Measurements from ENCODE around the gene MTOR. TPM values are rescaled to one million over a fixed set of nuclear protein-coding genes. Genes with fewer than 3 reads are reported as not detected.
"Not testable (repeated sequence)": the region's sequence is repeated elsewhere in the genome, so short reads cannot be mapped to it uniquely, and the experiment has no call there.

MTOR gene
- polyA plus RNA-seq, 1 donor, result 27.5 TPM

DNA sequence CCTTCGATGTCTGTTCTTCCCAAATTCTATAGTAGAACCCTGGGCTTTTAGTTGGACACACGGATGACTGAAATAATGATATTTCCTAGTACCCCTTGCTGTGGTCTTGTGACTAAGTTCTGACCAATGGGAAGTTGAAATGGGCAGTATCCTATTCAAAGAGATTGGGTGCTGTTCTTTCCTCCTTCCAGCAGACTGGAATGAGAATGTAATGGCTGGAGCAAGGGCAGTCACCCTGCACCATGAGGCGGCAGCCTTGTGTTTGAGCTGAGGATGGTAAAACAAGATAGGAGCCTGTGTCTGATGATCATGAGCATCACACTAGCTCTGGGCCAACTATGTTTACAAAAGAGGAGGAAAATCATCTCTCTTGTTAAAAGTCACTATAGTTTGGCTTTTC lies 197.4 kb downstream of the MTOR start:
- Histone ChIP-seq H3K27ac (ENCODE audit: low read length) (no peak overlapping the region), H3K27me3 (ENCODE audit: control insufficient read depth, insufficient read depth, low read length) (no peaks in the 10 kb centered on the region), H3K36me3 (ENCODE audit: control insufficient read depth, insufficient read depth, low read length) (peaks cover 51% of the 10 kb centered on the region), H3K4me1 (ENCODE audit: control insufficient read depth, insufficient read depth, low read length) (peaks cover 3% of the 10 kb centered on the region), H3K9me3 (ENCODE audit: control insufficient read depth, low read depth, low read length) (no peaks in the 10 kb centered on the region), H3K4me3 (ENCODE audit: low read length) (no peak overlapping the region)
- WGBS (ENCODE audit: insufficient coverage, low lambda C conversion rate), result 80% methylated on average over 1 of the region's 3 CpGs
- no peak for DNase-seq

GRCh38 chr1:11063937-11064537 lies 198.3 kb downstream of the MTOR start:
- not testable (repeated sequence) for DNase-seq; H3K4me3 ChIP-seq (ENCODE audit: low read length); H3K4me1 ChIP-seq (ENCODE audit: control insufficient read depth, insufficient read depth, low read length); H3K27ac ChIP-seq (ENCODE audit: low read length); H3K27me3 ChIP-seq (ENCODE audit: control insufficient read depth, insufficient read depth, low read length); H3K9me3 ChIP-seq (ENCODE audit: control insufficient read depth, low read depth, low read length)
- peaks cover 42% of the 10 kb centered on the region for H3K36me3 ChIP-seq (ENCODE audit: control insufficient read depth, insufficient read depth, low read length)
- WGBS (ENCODE audit: insufficient coverage, low lambda C conversion rate), result no CpG with 5 or more reads among the region's 18 CpGs

- Histone ChIP-seq H3K27me3 (ENCODE audit: control insufficient read depth, insufficient read depth, low read length) (no peaks in the 10 kb centered on the region), H3K4me1 (ENCODE audit: control insufficient read depth, insufficient read depth, low read length) (peaks cover 8% of the 10 kb centered on the region), H3K9me3 (ENCODE audit: control insufficient read depth, low read depth, low read length) (no peaks in the 10 kb centered on the region), H3K36me3 (ENCODE audit: control insufficient read depth, insufficient read depth, low read length) (peaks cover 32% of the 10 kb centered on the region), H3K27ac (ENCODE audit: low read length) (no peak overlapping the region), H3K4me3 (ENCODE audit: low read length) (no peak overlapping the region)
- no peak for DNase-seq
- WGBS (ENCODE audit: insufficient coverage, low lambda C conversion rate), result 100% methylated on average over 1 of the region's 3 CpGs
These were observed 199.4 kb downstream of the MTOR start for GRCh38 chr1:11062965-11063401.

- Histone ChIP-seq H3K27me3 (ENCODE audit: control insufficient read depth, insufficient read depth, low read length) (no peaks in the 10 kb centered on the region), H3K4me1 (ENCODE audit: control insufficient read depth, insufficient read depth, low read length) (peaks cover 8% of the 10 kb centered on the region), H3K27ac (ENCODE audit: low read length) (no peak overlapping the region), H3K4me3 (ENCODE audit: low read length) (no peak overlapping the region), H3K36me3 (ENCODE audit: control insufficient read depth, insufficient read depth, low read length) (peaks cover 32% of the 10 kb centered on the region), H3K9me3 (ENCODE audit: control insufficient read depth, low read depth, low read length) (no peaks in the 10 kb centered on the region)
- WGBS (ENCODE audit: insufficient coverage, low lambda C conversion rate), result no CpG with 5 or more reads among the region's 5 CpGs
- DNase-seq, result no peak
These were observed 200.5 kb downstream of the MTOR start for GRCh38 chr1:11061652-11062365.

DNA sequence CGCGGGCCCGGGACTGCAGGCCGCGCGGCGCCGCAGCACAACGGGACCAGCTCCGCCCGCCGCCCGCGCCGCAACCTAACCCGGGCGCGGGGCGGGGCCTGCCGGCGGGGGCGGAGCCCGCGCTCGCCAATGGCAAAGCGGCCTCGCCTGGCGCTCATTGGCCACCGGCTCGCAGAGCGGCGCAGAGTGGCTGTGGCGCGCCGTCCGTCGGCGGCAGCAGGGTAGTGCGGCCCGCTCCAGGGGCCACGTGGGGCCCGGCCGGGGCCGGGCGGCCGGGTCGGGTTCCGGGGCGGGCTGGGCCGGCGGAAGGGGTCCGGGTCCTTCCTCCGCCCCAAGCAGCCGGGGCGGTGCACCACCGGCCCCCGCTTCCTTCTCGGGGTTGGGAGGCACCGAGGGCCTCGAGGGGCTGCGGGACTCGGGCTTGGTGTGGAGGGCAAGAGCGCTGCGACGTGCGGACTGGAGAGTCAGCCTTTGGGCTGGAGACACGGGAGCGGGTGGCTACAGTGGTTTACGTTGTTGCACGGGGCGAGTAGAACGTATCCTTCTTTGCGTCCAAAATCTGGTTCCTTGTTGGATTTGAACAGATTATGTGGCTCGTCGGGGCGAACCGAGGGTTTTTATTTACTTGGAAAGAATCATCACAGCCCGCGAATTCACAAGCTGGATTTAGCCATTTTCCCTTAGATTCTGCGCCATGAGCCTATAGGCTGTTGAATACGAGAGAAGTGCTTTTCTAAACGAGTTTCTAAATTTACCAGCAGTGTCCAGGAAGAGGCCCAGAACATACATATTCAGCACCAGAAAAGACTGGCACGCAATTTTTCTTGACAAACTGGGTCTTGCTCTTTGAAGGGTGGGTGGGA lies 202.2 kb downstream of the MTOR start, which contains the start of gene SRM:
Gene SRM (minus strand): TSS at position 51 of the 863 bp plus-strand sequence. CDS start 75 bp downstream, outside the sequence.
- no peaks in the 10 kb centered on the region for H3K27me3 ChIP-seq (ENCODE audit: control insufficient read depth, insufficient read depth, low read length)
- DNase-seq, result peak; percentile 90 to 94
- H3K4me1 ChIP-seq (ENCODE audit: control insufficient read depth, insufficient read depth, low read length), result peaks cover 8% of the 10 kb centered on the region
- no peaks in the 10 kb centered on the region for H3K9me3 ChIP-seq (ENCODE audit: control insufficient read depth, low read depth, low read length)
- peak within 1 kb of the TSS; percentile 57 for H3K27ac ChIP-seq (ENCODE audit: low read length)
- H3K36me3 ChIP-seq (ENCODE audit: control insufficient read depth, insufficient read depth, low read length), result peaks cover 30% of the 10 kb centered on the region
- 0% methylated on average over 1 of the region's 83 CpGs for WGBS (ENCODE audit: insufficient coverage, low lambda C conversion rate)
- H3K4me3 ChIP-seq (ENCODE audit: low read length), result peak within 1 kb of the TSS; percentile 85

DNA sequence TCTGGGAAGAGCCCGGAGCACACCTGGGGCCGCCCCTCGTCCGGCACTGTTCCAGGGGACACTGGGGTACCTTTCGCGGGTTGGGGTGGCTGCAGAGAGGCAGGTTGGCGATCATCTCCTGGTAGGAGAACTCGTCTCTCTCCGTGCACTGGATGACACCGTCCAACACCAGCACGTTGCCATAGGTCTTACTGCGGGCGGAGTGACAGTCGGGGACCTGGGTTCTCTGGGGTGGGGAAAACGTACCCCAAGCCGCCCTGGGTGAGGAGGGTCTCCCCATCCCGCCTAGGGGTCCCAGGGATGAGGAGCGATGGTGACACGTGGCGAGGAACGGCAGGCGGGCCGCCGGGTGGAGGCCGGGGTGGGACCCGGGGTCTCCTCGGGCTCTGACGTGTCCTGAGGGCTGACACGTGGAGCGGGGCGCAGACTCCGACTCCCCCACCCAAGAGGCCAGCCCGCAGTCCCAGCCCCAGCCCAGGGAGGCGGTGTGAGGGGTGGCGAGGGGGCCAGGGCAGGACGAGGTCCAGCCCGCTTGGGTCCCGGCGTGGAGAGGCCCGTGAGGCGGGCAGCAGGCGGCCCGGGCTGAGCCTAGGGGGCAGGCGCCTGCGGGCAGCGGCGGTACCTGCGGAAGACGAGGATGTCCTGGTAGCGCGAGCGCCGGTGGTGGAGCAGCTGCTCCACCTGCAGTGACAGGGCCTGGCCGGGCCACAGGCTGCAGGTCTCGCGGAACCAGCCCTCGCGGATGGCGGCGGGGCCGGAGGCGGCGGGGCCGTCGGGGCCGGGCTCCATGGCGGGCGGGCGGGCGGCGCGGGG lies 203.0 kb downstream of the MTOR start:
- Histone ChIP-seq H3K27me3 (ENCODE audit: control insufficient read depth, insufficient read depth, low read length) (no peaks in the 10 kb centered on the region), H3K4me3 (ENCODE audit: low read length) (peak overlapping the region; percentile 62), H3K27ac (ENCODE audit: low read length) (no peak overlapping the region), H3K9me3 (ENCODE audit: control insufficient read depth, low read depth, low read length) (no peaks in the 10 kb centered on the region), H3K4me1 (ENCODE audit: control insufficient read depth, insufficient read depth, low read length) (peaks cover 8% of the 10 kb centered on the region), H3K36me3 (ENCODE audit: control insufficient read depth, insufficient read depth, low read length) (peaks cover 28% of the 10 kb centered on the region)
- no CpG with 5 or more reads among the region's 72 CpGs for WGBS (ENCODE audit: insufficient coverage, low lambda C conversion rate)
- DNase-seq, result no peak

DNA sequence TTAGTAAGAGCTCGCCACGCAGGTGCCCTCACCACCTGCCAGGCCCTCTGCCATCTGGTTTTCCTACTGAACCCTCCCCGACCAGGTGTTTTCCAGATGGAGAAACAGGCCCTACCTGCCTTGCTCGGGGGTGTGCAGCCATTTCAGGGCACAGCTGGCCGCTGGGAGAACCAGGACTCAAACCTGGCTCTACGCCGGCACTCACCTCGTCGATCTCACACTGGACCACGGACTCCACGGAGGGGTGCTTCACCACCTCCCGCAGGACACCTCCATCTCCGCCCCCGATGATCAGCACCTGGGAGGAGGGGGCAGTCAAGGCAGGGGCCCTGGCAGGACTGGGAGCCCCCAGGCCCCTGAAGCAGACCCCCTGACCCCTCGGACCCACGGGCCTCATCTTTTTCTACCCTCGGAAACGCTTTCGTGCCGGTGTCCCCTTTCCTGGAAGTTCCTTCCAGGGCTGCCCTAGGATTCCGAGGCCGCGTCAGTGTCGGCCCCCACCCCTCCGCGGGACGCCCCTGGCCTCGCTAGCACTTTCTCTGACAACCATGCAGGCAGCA lies 203.7 kb downstream of the MTOR start:
- H3K27ac ChIP-seq (ENCODE audit: low read length), result no peak overlapping the region
- peak in 1 of 2 donors; percentile 22 for DNase-seq

DNA sequence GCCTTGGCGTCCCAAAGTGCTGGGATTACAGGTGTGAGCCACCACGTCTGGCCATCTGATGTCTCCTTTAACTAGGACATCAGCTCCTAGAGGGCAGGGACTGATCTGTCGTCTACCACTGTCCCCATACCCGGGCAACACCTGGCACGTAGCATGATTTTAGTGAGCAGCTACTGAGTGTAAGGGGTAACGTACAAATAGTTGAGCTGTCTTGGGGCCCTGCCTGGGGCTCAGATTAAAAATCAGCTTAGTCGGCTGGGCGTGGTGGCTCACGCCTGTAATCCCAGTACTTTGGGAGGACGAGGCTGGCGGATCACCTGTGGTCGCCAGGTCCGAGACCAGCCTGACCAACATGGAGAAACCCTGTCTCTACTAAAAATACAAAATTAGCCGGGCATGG lies 204.3 kb downstream of the MTOR start:
- no peak overlapping the region for H3K4me3 ChIP-seq (ENCODE audit: low read length)
- no peak for DNase-seq
- no peaks in the 10 kb centered on the region for H3K9me3 ChIP-seq (ENCODE audit: control insufficient read depth, low read depth, low read length)
- H3K4me1 ChIP-seq (ENCODE audit: control insufficient read depth, insufficient read depth, low read length), result peaks cover 10% of the 10 kb centered on the region
- peaks cover 2% of the 10 kb centered on the region for H3K27me3 ChIP-seq (ENCODE audit: control insufficient read depth, insufficient read depth, low read length)
- H3K27ac ChIP-seq (ENCODE audit: low read length), result no peak overlapping the region
- no CpG with 5 or more reads among the region's 14 CpGs for WGBS (ENCODE audit: insufficient coverage, low lambda C conversion rate)
- H3K36me3 ChIP-seq (ENCODE audit: control insufficient read depth, insufficient read depth, low read length), result peaks cover 21% of the 10 kb centered on the region

More for the DNA sequence above, 203.7 kb downstream of the MTOR start:
- H3K27me3 ChIP-seq (ENCODE audit: control insufficient read depth, insufficient read depth, low read length), result no peaks in the 10 kb centered on the region
- no peaks in the 10 kb centered on the region for H3K9me3 ChIP-seq (ENCODE audit: control insufficient read depth, low read depth, low read length)
- no CpG with 5 or more reads among the region's 28 CpGs for WGBS (ENCODE audit: insufficient coverage, low lambda C conversion rate)
- H3K36me3 ChIP-seq (ENCODE audit: control insufficient read depth, insufficient read depth, low read length), result peaks cover 24% of the 10 kb centered on the region
- peak overlapping the region; percentile 62 for H3K4me3 ChIP-seq (ENCODE audit: low read length)
- H3K4me1 ChIP-seq (ENCODE audit: control insufficient read depth, insufficient read depth, low read length), result peaks cover 8% of the 10 kb centered on the region

GRCh38 chr1:11057477-11057876 lies 204.9 kb downstream of the MTOR start:
- Histone ChIP-seq H3K9me3 (ENCODE audit: control insufficient read depth, low read depth, low read length) (no peaks in the 10 kb centered on the region), H3K27ac (ENCODE audit: low read length) (no peak overlapping the region), H3K27me3 (ENCODE audit: control insufficient read depth, insufficient read depth, low read length) (peaks cover 8% of the 10 kb centered on the region), H3K4me1 (ENCODE audit: control insufficient read depth, insufficient read depth, low read length) (peaks cover 13% of the 10 kb centered on the region), H3K4me3 (ENCODE audit: low read length) (no peak overlapping the region), H3K36me3 (ENCODE audit: control insufficient read depth, insufficient read depth, low read length) (peaks cover 19% of the 10 kb centered on the region)
- WGBS (ENCODE audit: insufficient coverage, low lambda C conversion rate), result 90% methylated on average over 2 of the region's 8 CpGs
- no peak for DNase-seq
